ENCODE results near the gene PHLDB3. TPM values are rescaled to one million over a fixed set of nuclear protein-coding genes. Genes with fewer than 3 reads are reported as not detected.
A peak's percentile ranks its signal among the peaks of the same experiment; 100 is the strongest.

Gene PHLDB3
- total and polyA plus RNA-seq, 7 experiments from 2014 or later, result 4.5 to 98.8 (median 37.8) TPM

DNA sequence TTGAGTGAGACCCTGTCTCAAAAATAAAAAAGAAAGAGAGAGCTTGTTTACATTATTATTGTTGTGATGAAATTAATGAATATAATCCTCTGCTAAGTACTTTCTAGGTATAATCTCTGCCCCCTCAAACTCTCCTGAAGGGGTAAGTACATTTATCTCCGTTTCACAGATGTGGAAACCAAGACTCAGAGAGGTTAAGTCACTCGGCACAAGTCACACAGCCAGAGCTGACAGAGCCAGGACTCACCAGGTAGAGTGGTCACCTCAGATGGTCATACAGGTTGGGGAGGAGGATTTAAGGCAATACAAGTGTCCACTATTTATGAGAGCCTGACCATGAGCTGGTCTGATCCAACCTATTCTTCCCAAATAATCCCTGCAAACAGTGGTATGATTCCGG, 24.0 kb downstream of the PHLDB3 start:
- H3K27ac Mint-ChIP-seq, result peak overlapping the region in 4 of 9 donors; percentile 27 to 52 (median 38)
- POLR2A ChIA-PET, result interaction anchor here (0.9 to 2.6 kb wide), 3 partner anchors 17 to 34 kb away, joined by 3 to 9 read pairs (median 8); partner anchors contain the start of gene PHLDB3
- intact Hi-C loops (cut with micrococcal nuclease), result no loop called here

DNA sequence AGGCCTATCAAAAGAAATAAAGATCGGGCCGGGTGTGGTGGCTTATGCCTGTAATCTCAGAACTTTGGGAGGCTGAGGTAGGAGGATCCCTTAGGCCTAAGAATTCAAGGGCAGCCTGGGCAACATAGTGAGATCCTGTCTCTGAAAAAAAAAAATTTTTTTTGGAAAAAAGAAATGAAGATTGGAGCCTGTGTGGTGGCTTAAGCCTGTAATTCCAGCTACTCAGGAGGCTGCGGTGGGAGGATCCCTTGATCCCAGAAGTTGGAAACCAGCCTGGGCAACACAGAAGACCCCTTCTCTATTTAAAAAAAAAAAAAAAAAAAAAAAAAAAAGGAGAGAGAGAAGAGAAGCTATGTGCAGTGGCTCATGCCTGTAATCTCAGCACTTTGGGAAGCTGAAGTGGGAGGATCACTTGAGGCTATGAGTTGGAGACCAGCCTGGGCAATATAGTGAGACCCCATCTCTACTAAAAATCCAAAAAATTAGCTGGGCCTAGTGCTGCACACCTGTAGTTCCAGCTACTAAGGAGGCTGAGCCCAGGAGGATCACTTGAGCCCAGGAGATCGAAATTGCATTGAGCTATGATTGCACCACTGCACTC, 24.5 kb downstream of the PHLDB3 start:
- H3K4me1 Mint-ChIP-seq, result peaks cover 4 to 12% (median 8%) of the 10 kb centered on the region in 7 donors
- H3K4me3 ChIP-seq (ENCODE audit: low read length), result no peak overlapping the region
- H3K36me3 ChIP-seq (ENCODE audit: control insufficient read depth in 2 of 3, insufficient read depth in 3 of 3, low read length in 3 of 3), result peaks cover 0 to 14% (median 0%) of the 10 kb centered on the region in 3 experiments
- H3K27me3 ChIP-seq (ENCODE audit: control insufficient read depth in 2 of 2, insufficient read depth in 2 of 2, low read length in 2 of 2), result no peaks in the 10 kb centered on the region
- peaks cover 0 to 27% (median 6%) of the 10 kb centered on the region in 5 donors for H3K36me3 Mint-ChIP-seq
- H3K9me3 ChIP-seq (ENCODE audit: control insufficient read depth in 2 of 3, low read length in 3 of 3), result no peaks in the 10 kb centered on the region
- H3K4me3 Mint-ChIP-seq, result no peak overlapping the region
- ChIA-PET POLR2A (interaction anchor here (0.5 to 2.6 kb wide), 4 partner anchors 17 to 33 kb away, joined by 3 to 9 read pairs (median 6); partner anchors contain the start of gene PHLDB3), CTCF (interaction anchor here (0.6 kb wide), 1 partner anchor 193 kb away, joined by 4 read pairs; no protein-coding TSS in a partner anchor)
- H3K4me1 ChIP-seq (ENCODE audit: control insufficient read depth in 2 of 2, insufficient read depth in 2 of 2, low read length in 2 of 2), result peaks cover 6 to 8% of the 10 kb centered on the region in 2 donors
- H3K27me3 Mint-ChIP-seq, result no peaks in the 10 kb centered on the region
- H3K27ac ChIP-seq (ENCODE audit: low read depth, low read length), result no peak overlapping the region
- ATAC-seq, result no peak
- peak overlapping the region in 3 of 9 donors; percentile 19 to 49 (median 27) for H3K27ac Mint-ChIP-seq
- intact Hi-C loops (cut with micrococcal nuclease), result no loop called here
- H3K9me3 Mint-ChIP-seq, result no peaks in the 10 kb centered on the region
- no peak for DNase-seq

More for the DNA sequence above, 24.0 kb downstream of the PHLDB3 start:
- Histone ChIP-seq H3K27me3 (ENCODE audit: control insufficient read depth in 2 of 2, insufficient read depth in 2 of 2, low read length in 2 of 2) (no peaks in the 10 kb centered on the region), H3K4me1 (ENCODE audit: control insufficient read depth in 2 of 2, insufficient read depth in 2 of 2, low read length in 2 of 2) (peaks cover 3 to 6% of the 10 kb centered on the region in 2 donors), H3K27ac (ENCODE audit: low read depth, low read length) (no peak overlapping the region), H3K4me3 (ENCODE audit: low read length) (no peak overlapping the region), H3K9me3 (ENCODE audit: control insufficient read depth in 2 of 3, low read length in 3 of 3) (no peaks in the 10 kb centered on the region), H3K36me3 (ENCODE audit: control insufficient read depth in 2 of 3, insufficient read depth in 3 of 3, low read length in 3 of 3) (peaks cover 0 to 14% (median 0%) of the 10 kb centered on the region in 3 experiments)
- no peak overlapping the region for H3K4me3 Mint-ChIP-seq
- H3K4me1 Mint-ChIP-seq, result peaks cover under 1 to 7% (median 4%) of the 10 kb centered on the region in 7 donors
- CTCF ChIA-PET, result interaction anchor here (0.6 to 0.7 kb wide), 2 partner anchors 52 to 193 kb away, joined by 3 to 4 read pairs; no protein-coding TSS in a partner anchor
- no peaks in the 10 kb centered on the region for H3K27me3 Mint-ChIP-seq
- ATAC-seq, result no peak
- DNase-seq, result no peak
- no peaks in the 10 kb centered on the region for H3K9me3 Mint-ChIP-seq
- H3K36me3 Mint-ChIP-seq, result peaks cover 0 to 24% (median 2%) of the 10 kb centered on the region in 5 donors

DNA sequence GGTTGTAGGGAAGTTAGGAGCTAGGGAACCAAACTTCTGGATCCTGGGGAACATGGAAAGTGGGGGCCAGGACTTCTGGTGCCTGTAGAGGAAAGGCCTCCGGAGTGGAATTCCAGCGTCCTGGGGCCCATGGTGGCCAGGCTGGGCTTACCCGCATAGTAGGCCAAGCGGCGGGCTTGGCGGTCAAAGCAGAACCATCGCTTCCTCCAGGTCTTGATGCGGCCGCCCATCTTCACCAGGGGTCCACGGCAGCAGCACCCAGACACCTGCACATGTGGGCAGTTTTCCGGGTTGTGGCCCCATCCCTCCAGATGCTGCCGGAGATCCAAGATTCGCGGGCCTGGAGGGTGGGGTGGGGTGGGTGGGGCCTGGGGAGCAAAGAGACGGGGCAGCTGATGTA, 25.3 kb downstream of the PHLDB3 start:
- Histone ChIP-seq H3K27me3 (ENCODE audit: control insufficient read depth in 2 of 2, insufficient read depth in 2 of 2, low read length in 2 of 2) (no peaks in the 10 kb centered on the region), H3K4me1 (ENCODE audit: control insufficient read depth in 2 of 2, insufficient read depth in 2 of 2, low read length in 2 of 2) (peaks cover 8 to 9% of the 10 kb centered on the region in 2 donors), H3K9me3 (ENCODE audit: control insufficient read depth in 2 of 3, low read length in 3 of 3) (no peaks in the 10 kb centered on the region), H3K4me3 (ENCODE audit: low read length) (no peak overlapping the region), H3K36me3 (ENCODE audit: control insufficient read depth in 2 of 3, insufficient read depth in 3 of 3, low read length in 3 of 3) (peaks cover 0 to 14% (median 0%) of the 10 kb centered on the region in 3 experiments), H3K27ac (ENCODE audit: low read depth, low read length) (no peak overlapping the region)
- ATAC-seq, result no peak
- Mint-ChIP-seq H3K4me1 (peaks cover 4 to 15% (median 14%) of the 10 kb centered on the region in 7 donors), H3K36me3 (peaks cover 0 to 27% (median 6%) of the 10 kb centered on the region in 5 donors), H3K27ac (peak overlapping the region in 3 of 9 donors; percentile 8 to 79 (median 52)), H3K9me3 (no peaks in the 10 kb centered on the region), H3K4me3 (no peak overlapping the region), H3K27me3 (no peaks in the 10 kb centered on the region)
- intact Hi-C loops (cut with micrococcal nuclease), result no loop called here
- ChIA-PET POLR2A (interaction anchor here (2.6 kb wide), 1 partner anchor 25 kb away, joined by 9 read pairs; the partner anchor contains the start of gene PHLDB3), CTCF (no interaction called here)
- DNase-seq, result no peak

DNA sequence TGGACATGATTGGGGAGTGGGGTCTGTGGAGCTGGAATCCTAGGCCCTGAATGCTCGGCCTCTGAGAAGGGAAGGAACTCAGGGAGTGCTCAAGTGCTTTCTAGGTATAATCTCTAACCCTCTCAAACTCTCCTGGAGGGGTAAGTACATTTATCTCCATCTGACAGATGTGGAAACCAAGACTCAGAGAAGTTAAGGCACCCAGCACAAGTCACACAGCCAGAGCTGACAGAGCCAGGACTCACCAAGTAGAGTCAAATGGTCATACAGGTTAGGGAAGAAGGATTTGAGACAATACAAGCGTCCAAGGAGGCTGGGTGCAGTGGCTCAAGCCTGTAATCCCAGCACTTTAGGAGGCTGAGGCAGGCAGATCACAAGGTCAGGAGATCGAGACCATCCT, 26.2 kb downstream of the PHLDB3 start:
- intact Hi-C loops (cut with micrococcal nuclease), result no loop called here
- ATAC-seq (no peak), DNase-seq (no peak)
- no peaks in the 10 kb centered on the region for H3K9me3 Mint-ChIP-seq
- H3K4me3 ChIP-seq (ENCODE audit: low read length), result no peak overlapping the region
- peaks cover 8 to 9% of the 10 kb centered on the region in 2 donors for H3K4me1 ChIP-seq (ENCODE audit: control insufficient read depth in 2 of 2, insufficient read depth in 2 of 2, low read length in 2 of 2)
- H3K27me3 ChIP-seq (ENCODE audit: control insufficient read depth in 2 of 2, insufficient read depth in 2 of 2, low read length in 2 of 2), result no peaks in the 10 kb centered on the region
- CTCF ChIA-PET, result no interaction called here
- H3K27me3 Mint-ChIP-seq, result no peaks in the 10 kb centered on the region
- H3K27ac ChIP-seq (ENCODE audit: low read depth, low read length), result no peak overlapping the region
- no peak overlapping the region for H3K4me3 Mint-ChIP-seq
- peaks cover 12 to 24% (median 23%) of the 10 kb centered on the region in 7 donors for H3K4me1 Mint-ChIP-seq
- peaks cover 0 to 27% (median 6%) of the 10 kb centered on the region in 5 donors for H3K36me3 Mint-ChIP-seq
- H3K27ac Mint-ChIP-seq, result peak overlapping the region in 6 of 9 donors; percentile 66 to 88 (median 80)
- H3K36me3 ChIP-seq (ENCODE audit: control insufficient read depth in 2 of 3, insufficient read depth in 3 of 3, low read length in 3 of 3), result peaks cover 0 to 14% (median 0%) of the 10 kb centered on the region in 3 experiments
- no peaks in the 10 kb centered on the region for H3K9me3 ChIP-seq (ENCODE audit: control insufficient read depth in 2 of 3, low read length in 3 of 3)
- POLR2A ChIA-PET, result no interaction called here

DNA sequence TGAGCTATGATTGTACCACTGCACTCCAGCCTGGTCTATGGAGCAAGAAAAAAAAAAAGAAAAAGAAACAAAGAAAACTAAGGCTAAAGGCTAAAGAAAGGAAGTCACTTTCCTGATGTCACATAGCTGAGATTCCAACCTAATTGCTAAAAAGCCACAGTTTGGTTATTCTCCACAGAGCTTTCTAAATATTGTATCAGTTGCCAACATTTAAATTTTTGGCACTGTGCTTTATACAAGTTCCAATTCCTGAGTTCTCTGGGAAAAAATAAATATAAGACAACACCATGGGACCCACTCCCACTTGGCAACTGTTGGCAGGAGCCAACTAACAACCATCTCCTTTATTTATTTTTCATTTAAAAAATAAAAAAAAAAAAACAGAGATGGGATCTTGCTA, 27.9 kb downstream of the PHLDB3 start:
- Mint-ChIP-seq H3K9me3 (no peaks in the 10 kb centered on the region), H3K4me1 (peaks cover 12 to 40% (median 36%) of the 10 kb centered on the region in 7 donors), H3K27me3 (no peaks in the 10 kb centered on the region), H3K4me3 (no peak overlapping the region), H3K36me3 (peaks cover 0 to 17% (median 6%) of the 10 kb centered on the region in 5 donors), H3K27ac (peak overlapping the region in 8 of 9 donors; percentile 95 to 100 (median 98))
- intact Hi-C loops (cut with micrococcal nuclease), result no loop called here
- ATAC-seq (no peak), DNase-seq (no peak)
- Histone ChIP-seq H3K9me3 (ENCODE audit: control insufficient read depth in 2 of 3, low read length in 3 of 3) (no peaks in the 10 kb centered on the region), H3K4me3 (ENCODE audit: low read length) (no peak overlapping the region), H3K36me3 (ENCODE audit: control insufficient read depth in 2 of 3, insufficient read depth in 3 of 3, low read length in 3 of 3) (peaks cover 0 to 14% (median 0%) of the 10 kb centered on the region in 3 experiments), H3K27me3 (ENCODE audit: control insufficient read depth in 2 of 2, insufficient read depth in 2 of 2, low read length in 2 of 2) (no peaks in the 10 kb centered on the region), H3K27ac (ENCODE audit: low read depth, low read length) (peak overlapping the region; percentile 92), H3K4me1 (ENCODE audit: control insufficient read depth in 2 of 2, insufficient read depth in 2 of 2, low read length in 2 of 2) (peaks cover 9 to 17% of the 10 kb centered on the region in 2 donors)
- ChIA-PET CTCF (interaction anchor here (0.6 to 0.7 kb wide), 2 partner anchors 62 to 1473 kb away, joined by 3 to 4 read pairs; no protein-coding TSS in a partner anchor), POLR2A (interaction anchor here (1.2 to 6.2 kb wide), 3 partner anchors 13 to 38 kb away, joined by 5 to 64 read pairs (median 7); no protein-coding TSS in a partner anchor)

DNA sequence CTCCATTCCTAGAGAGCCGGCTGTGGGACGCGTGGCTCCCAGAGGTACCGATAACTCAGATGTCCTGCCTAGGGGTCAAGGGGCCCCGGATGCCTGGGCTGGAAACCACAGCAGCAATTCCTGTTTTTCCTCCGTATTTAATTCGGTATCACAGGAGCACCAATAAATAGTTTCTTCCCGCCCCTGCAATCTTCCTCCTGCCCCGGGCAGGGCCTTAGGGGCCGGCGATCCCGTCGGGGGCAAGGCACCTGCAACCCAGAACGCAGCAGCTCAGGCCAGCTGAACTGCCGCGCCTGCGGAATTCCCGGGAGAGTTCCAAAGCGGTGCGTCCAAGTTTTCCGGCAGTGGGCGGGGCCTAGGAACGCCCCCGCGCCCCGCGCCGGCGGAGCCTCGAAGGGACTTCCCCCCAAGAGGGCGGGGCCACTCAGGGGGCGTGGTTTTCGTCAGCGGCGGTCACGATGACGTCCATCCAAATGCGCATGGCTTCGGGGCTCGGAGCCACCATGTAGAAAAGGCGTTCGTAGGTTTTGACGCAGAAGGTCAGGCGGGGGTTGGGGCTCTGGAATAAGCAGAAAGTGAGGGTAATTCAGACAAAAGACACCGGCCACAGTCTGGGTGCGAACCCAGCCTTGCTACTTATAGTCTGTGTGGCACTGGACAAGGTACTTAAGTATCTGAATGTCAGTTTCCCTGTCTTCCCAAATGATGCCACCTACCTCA, 29.4 kb downstream of the PHLDB3 start:
- peaks cover 0 to 14% (median 0%) of the 10 kb centered on the region in 3 experiments for H3K36me3 ChIP-seq (ENCODE audit: control insufficient read depth in 2 of 3, insufficient read depth in 3 of 3, low read length in 3 of 3)
- CTCF ChIA-PET, result interaction anchor here (0.6 kb wide), 1 partner anchor 36 kb away, joined by 3 read pairs; no protein-coding TSS in a partner anchor
- POLR2A ChIA-PET, result interaction anchor here (1.3 to 6.2 kb wide), 4 partner anchors 9 to 58 kb away, joined by 3 to 64 read pairs (median 8); partner anchors contain the start of gene ZNF575
- peaks cover 13 to 55% (median 41%) of the 10 kb centered on the region in 7 donors for H3K4me1 Mint-ChIP-seq
- no peaks in the 10 kb centered on the region for H3K27me3 ChIP-seq (ENCODE audit: control insufficient read depth in 2 of 2, insufficient read depth in 2 of 2, low read length in 2 of 2)
- H3K27ac ChIP-seq (ENCODE audit: low read depth, low read length), result peak overlapping the region; percentile 92
- H3K4me3 Mint-ChIP-seq, result peak overlapping the region; percentile 75 to 93 (median 86)
- intact Hi-C loops (cut with micrococcal nuclease), result loop anchor here (1.0 kb wide), 5 partner anchors 12 to 121 kb away; partner anchors contain the start of genes PHLDB3 (in 2 of the 2), IRGQ (in 1 of the 2) and ZNF576 (in 1 of the 2)
- peak; percentile 93 for ATAC-seq
- peaks cover 0 to 13% (median 6%) of the 10 kb centered on the region in 5 donors for H3K36me3 Mint-ChIP-seq
- DNase-seq, result peak; percentile 95 to 99 (median 98)
- H3K27me3 Mint-ChIP-seq, result no peaks in the 10 kb centered on the region
- peak overlapping the region; percentile 93 to 100 (median 98) for H3K27ac Mint-ChIP-seq
- no peaks in the 10 kb centered on the region for H3K9me3 Mint-ChIP-seq
- peaks cover 9 to 30% of the 10 kb centered on the region in 2 donors for H3K4me1 ChIP-seq (ENCODE audit: control insufficient read depth in 2 of 2, insufficient read depth in 2 of 2, low read length in 2 of 2)
- H3K9me3 ChIP-seq (ENCODE audit: control insufficient read depth in 2 of 3, low read length in 3 of 3), result no peaks in the 10 kb centered on the region
- H3K4me3 ChIP-seq (ENCODE audit: low read length), result peak overlapping the region; percentile 77
